ENCODE data around the gene TAOK2. TPM values are rescaled to one million over a fixed set of nuclear protein-coding genes. Genes with fewer than 3 reads are reported as not detected.

Gene TAOK2
- total RNA-seq, 4 donors from 2014 or later, result 38.4 to 62.1 (median 46.5) TPM

- no peaks in the 10 kb centered on the region for H3K36me3 ChIP-seq
Observed at GRCh38 chr16:30025574-30025973, 51.9 kb downstream of the TAOK2 start.

GRCh38 chr16:30026449-30026848, 52.8 kb downstream of the TAOK2 start:
- Histone ChIP-seq H3K4me3 (no peak overlapping the region), H3K36me3 (no peaks in the 10 kb centered on the region), H3K27ac (no peak overlapping the region), H3K27me3 (peaks cover 74% of the 10 kb centered on the region), H3K4me1 (peaks cover 0 to 18% (median 6%) of the 10 kb centered on the region in 3 donors), H3K9me3 (no peaks in the 10 kb centered on the region)
- no peak for ATAC-seq
- no peak for TF ChIP-seq EP300 (IDR thresholded peaks at IDR 0.05)
- no peak for TF ChIP-seq CTCF (IDR thresholded peaks at IDR 0.05)
- no peak for TF ChIP-seq POLR2A (IDR thresholded peaks at IDR 0.05)
- TF ChIP-seq POLR2AphosphoS5 (IDR thresholded peaks at IDR 0.05), result no peak
- 79 to 100% methylated on average over 1 to 2 of the region's 18 CpGs for WGBS, 2 donors (ENCODE audit: low coverage in 1 of 2)

More at GRCh38 chr16:30025574-30025973, 51.9 kb downstream of the TAOK2 start:
- Histone ChIP-seq H3K27ac (no peak overlapping the region), H3K4me1 (peaks cover 0 to 18% (median 4%) of the 10 kb centered on the region in 3 donors), H3K27me3 (peaks cover 65% of the 10 kb centered on the region), H3K4me3 (no peak overlapping the region), H3K9me3 (no peaks in the 10 kb centered on the region)
- no peak for ATAC-seq
- 80% methylated on average over 3 of the region's 7 CpGs for WGBS, 2 donors (ENCODE audit: low coverage in 1 of 2)
- no peak for TF ChIP-seq EP300 (IDR thresholded peaks at IDR 0.05)
- no peak for TF ChIP-seq POLR2A (IDR thresholded peaks at IDR 0.05)
- TF ChIP-seq CTCF (IDR thresholded peaks at IDR 0.05), result no peak
- no peak for TF ChIP-seq POLR2AphosphoS5 (IDR thresholded peaks at IDR 0.05)

- H3K27ac ChIP-seq, result no peak overlapping the region
- no peak overlapping the region for H3K4me3 ChIP-seq
- H3K27me3 ChIP-seq, result peaks cover 87% of the 10 kb centered on the region
- H3K36me3 ChIP-seq, result no peaks in the 10 kb centered on the region
- peaks cover 0 to 17% (median 6%) of the 10 kb centered on the region in 3 donors for H3K4me1 ChIP-seq
- no peak for ATAC-seq
- H3K9me3 ChIP-seq, result no peaks in the 10 kb centered on the region
- TF ChIP-seq POLR2A (IDR thresholded peaks at IDR 0.05), result no peak
- TF ChIP-seq CTCF (IDR thresholded peaks at IDR 0.05), result no peak
- no peak for TF ChIP-seq EP300 (IDR thresholded peaks at IDR 0.05)
- no peak for TF ChIP-seq POLR2AphosphoS5 (IDR thresholded peaks at IDR 0.05)
- 15 to 41% methylated on average over 8 to 12 of the region's 13 CpGs for WGBS, 2 donors (ENCODE audit: low coverage in 1 of 2)
Observed at GRCh38 chr16:30027588-30028437, 54.1 kb downstream of the TAOK2 start.

GRCh38 chr16:30028438-30029076, 54.9 kb downstream of the TAOK2 start:
- H3K27me3 ChIP-seq, result peaks cover 95% of the 10 kb centered on the region
- 7 to 32% methylated on average over 4 to 10 of the region's 18 CpGs for WGBS, 2 donors (ENCODE audit: low coverage in 1 of 2)
- TF ChIP-seq EP300 (IDR thresholded peaks at IDR 0.05), result no peak
- no peak for TF ChIP-seq POLR2A (IDR thresholded peaks at IDR 0.05)
- no peak for TF ChIP-seq POLR2AphosphoS5 (IDR thresholded peaks at IDR 0.05)
- TF ChIP-seq CTCF (IDR thresholded peaks at IDR 0.05), result no peak
- H3K9me3 ChIP-seq, result no peaks in the 10 kb centered on the region
- no peak overlapping the region for H3K27ac ChIP-seq
- no peak overlapping the region for H3K4me3 ChIP-seq
- no peak for ATAC-seq
- H3K36me3 ChIP-seq, result no peaks in the 10 kb centered on the region
- peaks cover 0 to 17% (median 6%) of the 10 kb centered on the region in 3 donors for H3K4me1 ChIP-seq

Measured in gastroesophageal sphincter (tissue), 4 donors.